ENCODE measurements around the gene LRRK2. TPM values are rescaled to one million over a fixed set of nuclear protein-coding genes. Genes with fewer than 3 reads are reported as not detected.

LRRK2 gene
- total and polyA plus RNA-seq, 8 donors, result 2.5 to 11.2 (median 8.1) TPM

DNA sequence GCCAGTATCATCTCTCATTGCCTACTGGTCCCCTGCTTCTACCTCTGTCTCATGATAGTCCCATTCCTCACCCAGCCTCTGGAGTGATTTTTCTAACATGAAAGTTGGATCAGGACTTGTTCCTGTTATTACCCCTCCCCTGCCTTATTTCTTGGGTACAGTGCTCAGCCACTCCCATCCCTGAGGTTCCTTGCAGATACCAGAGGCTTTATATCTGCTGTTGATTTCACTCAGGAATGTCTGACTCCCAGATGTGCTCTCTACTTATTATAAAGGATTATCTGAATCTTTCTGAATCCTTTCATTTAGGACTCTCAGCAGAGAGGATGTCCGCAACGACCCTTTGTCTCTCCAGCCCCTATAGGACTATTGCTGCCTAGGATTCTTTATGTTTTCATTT is 111.2 kb downstream of the LRRK2 start:
- FAIRE-seq, result no peak
- H3K4me1 ChIP-seq, result peaks cover 0 to 12% (median 5%) of the 10 kb centered on the region in 3 donors
- no peak for ATAC-seq
- peaks cover 0 to 5% (median 2%) of the 10 kb centered on the region in 3 donors for H3K36me3 ChIP-seq
- no peaks in the 10 kb centered on the region for H3K27me3 ChIP-seq
- H3K9me3 ChIP-seq, result no peaks in the 10 kb centered on the region
- 91 to 92% methylated on average over 2 of the region's 2 CpGs for WGBS, 2 donors
- no peak overlapping the region for H3K4me3 ChIP-seq
- TF ChIP-seq, protein P1, sequence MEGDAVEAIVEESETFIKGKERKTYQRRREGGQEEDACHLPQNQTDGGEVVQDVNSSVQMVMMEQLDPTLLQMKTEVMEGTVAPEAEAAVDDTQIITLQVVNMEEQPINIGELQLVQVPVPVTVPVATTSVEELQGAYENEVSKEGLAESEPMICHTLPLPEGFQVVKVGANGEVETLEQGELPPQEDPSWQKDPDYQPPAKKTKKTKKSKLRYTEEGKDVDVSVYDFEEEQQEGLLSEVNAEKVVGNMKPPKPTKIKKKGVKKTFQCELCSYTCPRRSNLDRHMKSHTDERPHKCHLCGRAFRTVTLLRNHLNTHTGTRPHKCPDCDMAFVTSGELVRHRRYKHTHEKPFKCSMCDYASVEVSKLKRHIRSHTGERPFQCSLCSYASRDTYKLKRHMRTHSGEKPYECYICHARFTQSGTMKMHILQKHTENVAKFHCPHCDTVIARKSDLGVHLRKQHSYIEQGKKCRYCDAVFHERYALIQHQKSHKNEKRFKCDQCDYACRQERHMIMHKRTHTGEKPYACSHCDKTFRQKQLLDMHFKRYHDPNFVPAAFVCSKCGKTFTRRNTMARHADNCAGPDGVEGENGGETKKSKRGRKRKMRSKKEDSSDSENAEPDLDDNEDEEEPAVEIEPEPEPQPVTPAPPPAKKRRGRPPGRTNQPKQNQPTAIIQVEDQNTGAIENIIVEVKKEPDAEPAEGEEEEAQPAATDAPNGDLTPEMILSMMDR (IDR thresholded peaks at IDR 0.05), result no peak
- no peak overlapping the region for H3K27ac ChIP-seq
- intact Hi-C loops (cut with DNase I), result no loop called here
- DNase-seq, result no peak

DNA sequence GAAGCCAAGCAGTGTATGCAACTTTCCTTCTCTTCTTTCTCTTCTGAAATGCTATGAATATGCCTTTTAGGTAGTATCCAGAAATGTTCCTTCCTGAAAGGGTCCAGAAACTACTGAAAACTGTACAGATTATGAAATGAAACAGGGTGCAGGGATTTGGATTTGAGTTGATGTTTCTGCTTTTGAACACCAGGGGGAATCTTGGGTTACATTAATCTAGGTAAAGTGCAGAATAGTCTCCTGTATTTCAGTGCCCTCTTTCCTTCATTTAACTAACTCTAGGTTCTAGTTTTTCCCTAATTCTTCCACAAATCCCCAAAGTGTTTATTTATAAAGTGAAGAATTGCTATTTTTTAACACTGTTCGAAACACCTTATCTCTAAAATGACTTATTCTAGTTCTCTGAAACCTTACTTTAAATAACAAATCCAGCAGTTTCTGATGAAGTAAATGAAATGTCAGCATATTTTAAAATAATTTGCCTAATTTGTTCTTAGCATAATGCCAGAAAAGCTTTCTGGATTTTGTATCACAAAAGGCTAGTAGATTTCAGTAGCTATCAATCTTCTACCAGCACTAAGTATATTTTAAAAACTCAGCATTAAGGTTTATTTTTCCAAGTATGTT is 111.9 kb downstream of the LRRK2 start:
- peaks cover 0 to 13% (median 7%) of the 10 kb centered on the region in 3 donors for H3K4me1 ChIP-seq
- 47 to 64% methylated on average over 1 of the region's 1 CpG for WGBS, 2 donors
- H3K27ac ChIP-seq, result no peak overlapping the region
- intact Hi-C loops (cut with DNase I), result no loop called here
- FAIRE-seq (peak; percentile 51), DNase-seq (no peak), ATAC-seq (peak; percentile 58 to 76 (median 73))
- TF ChIP-seq, protein P1 (IDR thresholded peaks at IDR 0.05), result peak; percentile 10 to 25 (median 16)
- H3K27me3 ChIP-seq, result no peaks in the 10 kb centered on the region
- no peak overlapping the region for H3K4me3 ChIP-seq
- H3K36me3 ChIP-seq, result peaks cover 0 to 5% (median 0%) of the 10 kb centered on the region in 3 donors
- H3K9me3 ChIP-seq, result no peaks in the 10 kb centered on the region

DNA sequence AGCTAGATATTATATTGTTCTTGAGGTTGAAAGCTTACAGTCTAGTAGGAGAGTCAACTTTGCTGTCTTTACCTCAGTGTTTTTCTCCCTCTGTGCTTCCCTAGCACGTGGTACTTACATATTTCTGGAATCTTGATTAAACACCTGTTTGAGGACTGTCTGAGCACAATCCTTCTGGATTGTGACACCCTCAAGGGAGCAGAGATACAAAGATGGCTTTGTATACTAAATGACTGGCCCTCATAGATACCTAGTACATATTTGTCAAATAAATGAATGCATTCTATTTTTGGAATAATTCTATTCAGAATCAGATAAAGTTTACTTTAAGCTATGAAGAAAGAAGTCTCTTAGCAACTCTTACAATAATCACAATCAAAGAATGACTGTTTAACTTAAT is 113.3 kb downstream of the LRRK2 start:
- intact Hi-C loops (cut with DNase I), result no loop called here
- peaks cover 0 to 5% (median 0%) of the 10 kb centered on the region in 3 donors for H3K36me3 ChIP-seq
- no peaks in the 10 kb centered on the region for H3K9me3 ChIP-seq
- peaks cover 0 to 15% (median 10%) of the 10 kb centered on the region in 3 donors for H3K4me1 ChIP-seq
- H3K4me3 ChIP-seq, result no peak overlapping the region
- no peak overlapping the region for H3K27ac ChIP-seq
- WGBS, 2 donors, result 20% methylated on average over 1 of the region's 1 CpG
- TF ChIP-seq, protein P1 (IDR thresholded peaks at IDR 0.05), result no peak
- DNase-seq, result no peak
- H3K27me3 ChIP-seq, result no peaks in the 10 kb centered on the region
- peak in 1 of 4 donors; percentile 31 for ATAC-seq
- no peak for FAIRE-seq

DNA sequence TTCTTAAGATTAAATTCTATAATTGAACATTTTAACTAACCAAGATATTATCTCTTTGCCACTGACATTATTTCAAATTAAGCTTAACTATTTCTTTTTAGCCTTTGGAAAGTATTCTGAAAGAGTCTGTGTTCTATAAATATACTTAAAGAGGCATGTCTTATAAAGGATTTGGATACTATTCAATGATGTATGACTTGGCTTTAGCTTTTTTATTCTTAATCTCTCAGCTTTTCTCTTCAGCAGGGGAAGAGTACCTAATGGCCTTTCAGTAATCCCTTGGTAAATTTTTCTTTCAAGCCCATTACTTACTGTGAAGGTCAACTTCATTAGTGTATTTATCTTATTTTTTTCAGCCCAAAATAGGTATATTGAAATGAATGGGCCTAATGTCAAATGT is 113.8 kb downstream of the LRRK2 start:
- ATAC-seq (no peak), FAIRE-seq (no peak), DNase-seq (no peak)
- no peak overlapping the region for H3K4me3 ChIP-seq
- peaks cover 0 to 15% (median 10%) of the 10 kb centered on the region in 3 donors for H3K4me1 ChIP-seq
- H3K27ac ChIP-seq, result no peak overlapping the region
- H3K27me3 ChIP-seq, result no peaks in the 10 kb centered on the region
- H3K36me3 ChIP-seq, result peaks cover 0 to 5% (median 0%) of the 10 kb centered on the region in 3 donors
- no peaks in the 10 kb centered on the region for H3K9me3 ChIP-seq
- intact Hi-C loops (cut with DNase I), result no loop called here
- TF ChIP-seq, protein P1 (IDR thresholded peaks at IDR 0.05), result no peak

DNA sequence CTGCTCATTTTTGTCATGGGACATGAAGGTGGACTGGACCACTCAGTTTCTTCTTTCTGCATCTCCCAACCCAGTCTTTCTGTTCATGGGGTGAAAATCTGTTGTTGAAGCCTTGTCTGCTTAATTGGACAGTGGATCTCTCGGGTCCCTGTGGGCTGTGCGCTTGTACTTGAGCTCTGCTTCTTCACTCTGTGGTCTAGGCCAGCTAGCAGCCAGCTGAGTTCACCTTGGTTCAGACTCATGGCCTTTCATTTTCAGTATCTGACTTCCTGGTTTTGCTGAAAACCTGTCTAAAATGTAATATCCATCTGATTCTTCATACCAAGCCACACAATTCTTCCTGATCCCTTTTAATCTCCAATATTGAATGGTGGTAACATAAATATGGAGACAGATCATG is 117.2 kb downstream of the LRRK2 start:
- FAIRE-seq, result no peak
- H3K4me3 ChIP-seq, result no peak overlapping the region
- ATAC-seq, result peak; percentile 74 to 97 (median 82)
- intact Hi-C loops (cut with DNase I), result no loop called here
- DNase-seq, result peak in 1 of 6 donors; percentile 6
- peak overlapping the region in 1 of 4 donors; percentile 1 for H3K27ac ChIP-seq
- no peaks in the 10 kb centered on the region for H3K36me3 ChIP-seq
- TF ChIP-seq, protein P1 (IDR thresholded peaks at IDR 0.05), result no peak
- 45 to 81% methylated on average over 2 of the region's 2 CpGs for WGBS, 2 donors
- peaks cover 0 to 15% (median 10%) of the 10 kb centered on the region in 3 donors for H3K4me1 ChIP-seq
- no peaks in the 10 kb centered on the region for H3K9me3 ChIP-seq
- H3K27me3 ChIP-seq, result no peaks in the 10 kb centered on the region
